Muscle of leg (tissue), 11 donors: ENCODE data around the gene HRCT1. TPM values are rescaled to one million over a fixed set of nuclear protein-coding genes. Genes with fewer than 3 reads are reported as not detected.
"Not testable (repeated sequence)": the region's sequence is repeated elsewhere in the genome, so short reads cannot be mapped to it uniquely, and the experiment has no call there.

ENCODE experiments used
- DNase-seq: peaks from one replicate; pipeline ENCODE4 v3.0.0; 2013
- H3K27ac ChIP-seq: one replicate; pipeline ENCODE4 v1.5.1; 2013; ENCODE audit warnings: mild to moderate bottlenecking, low read length, control low read depth
- H3K27me3 ChIP-seq: one replicate; pipeline ENCODE4 v1.6.1; 2013; ENCODE audit warnings: low read length; ENCODE audit not compliant: control insufficient read depth, insufficient read depth
- H3K36me3 ChIP-seq: one replicate; pipeline ENCODE4 v1.6.1; 2013; ENCODE audit warnings: low read length; ENCODE audit not compliant: control insufficient read depth, insufficient read depth
- H3K4me1 ChIP-seq: one replicate; pipeline ENCODE4 v1.6.1; 2013; ENCODE audit warnings: low read length; ENCODE audit not compliant: control insufficient read depth, insufficient read depth
- H3K4me3 ChIP-seq: one replicate; pipeline ENCODE4 v1.5.1; 2013; ENCODE audit warnings: low read length, control low read depth
- H3K9me3 ChIP-seq: replicated peaks from 2 replicates; pipeline ENCODE4 v1.6.1; 2013; ENCODE audit warnings: low read depth, low read length; ENCODE audit not compliant: control insufficient read depth
- WGBS: methylation state at CpG from one replicate; pipeline ENCODE4 v1.1.5; 2013; ENCODE audit warnings: missing lambda C conversion rate; ENCODE audit not compliant: insufficient coverage; 5-methylcytosine and 5-hydroxymethylcytosine counted together
- polyA plus RNA-seq, 8 donors: library from polyadenylated mRNA; unstranded; fragments of 120-200 nt; gene quantifications; one replicate each; pipeline versions ENCODE4 v1.2.1 to v1.2.3, GENCODE V29; 2013; ENCODE audit warnings: inconsistent platforms in 1 of 8, low replicate concordance in 1 of 8; ENCODE audit not compliant: insufficient read length in 8 of 8, insufficient read depth in 1 of 8
- total RNA-seq: library from RNA; stranded (reverse); fragments of 120-200 nt; gene quantifications from one replicate; pipeline ENCODE4 v1.2.4, GENCODE V29; 2013

The HRCT1 gene
- total and polyA plus RNA-seq, 9 donors: 0.82 to 1.9 (median 1.4) TPM

DNA sequence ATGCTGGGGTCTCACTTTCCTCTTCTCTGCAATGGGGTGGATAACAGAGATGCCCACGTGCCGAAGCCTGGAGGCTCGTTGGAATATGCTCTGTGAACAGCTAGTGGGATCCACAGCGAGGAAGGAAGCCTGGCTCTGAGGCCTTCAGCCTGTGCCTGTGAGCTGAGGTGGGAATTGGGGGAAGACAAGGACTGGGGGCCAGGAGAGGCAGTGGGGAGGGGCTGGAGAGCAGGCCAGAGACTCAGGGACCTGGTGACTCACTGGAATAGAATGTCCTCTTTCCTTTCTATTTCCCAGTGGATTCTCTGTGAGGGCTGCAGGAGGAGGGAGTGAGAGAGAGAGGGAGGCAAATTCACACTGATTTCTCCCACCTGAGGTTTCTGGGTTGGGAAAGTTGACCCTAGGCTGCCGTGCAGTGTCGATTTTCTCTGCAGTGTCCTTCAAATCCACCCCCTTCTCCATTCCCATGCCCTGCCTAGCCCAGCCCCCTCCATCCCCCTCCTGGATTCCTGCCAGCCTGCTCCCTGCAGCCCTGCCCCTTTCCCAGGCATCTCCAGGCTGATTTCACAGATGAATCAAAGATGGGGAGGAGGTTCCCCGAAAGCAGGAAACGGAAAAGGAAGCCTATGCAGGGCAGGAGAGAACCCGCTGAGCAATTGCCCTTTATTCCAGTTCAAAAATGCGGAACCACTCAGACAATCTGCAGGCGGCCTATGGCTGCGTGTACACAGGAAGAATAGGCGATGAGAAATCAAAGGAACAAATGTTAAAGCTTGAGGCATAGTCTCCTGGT lies 1.9 kb downstream of the HRCT1 start:
- DNase-seq: peak; percentile 97
- Histone ChIP-seq H3K27me3 (no peaks in the 10 kb centered on the region), H3K36me3 (no peaks in the 10 kb centered on the region), H3K9me3 (no peaks in the 10 kb centered on the region), H3K27ac (peak overlapping the region; percentile 95), H3K4me1 (peaks cover 74% of the 10 kb centered on the region), H3K4me3 (no peak overlapping the region)
- 20% methylated on average over 9 of the region's 13 CpGs for WGBS

DNA sequence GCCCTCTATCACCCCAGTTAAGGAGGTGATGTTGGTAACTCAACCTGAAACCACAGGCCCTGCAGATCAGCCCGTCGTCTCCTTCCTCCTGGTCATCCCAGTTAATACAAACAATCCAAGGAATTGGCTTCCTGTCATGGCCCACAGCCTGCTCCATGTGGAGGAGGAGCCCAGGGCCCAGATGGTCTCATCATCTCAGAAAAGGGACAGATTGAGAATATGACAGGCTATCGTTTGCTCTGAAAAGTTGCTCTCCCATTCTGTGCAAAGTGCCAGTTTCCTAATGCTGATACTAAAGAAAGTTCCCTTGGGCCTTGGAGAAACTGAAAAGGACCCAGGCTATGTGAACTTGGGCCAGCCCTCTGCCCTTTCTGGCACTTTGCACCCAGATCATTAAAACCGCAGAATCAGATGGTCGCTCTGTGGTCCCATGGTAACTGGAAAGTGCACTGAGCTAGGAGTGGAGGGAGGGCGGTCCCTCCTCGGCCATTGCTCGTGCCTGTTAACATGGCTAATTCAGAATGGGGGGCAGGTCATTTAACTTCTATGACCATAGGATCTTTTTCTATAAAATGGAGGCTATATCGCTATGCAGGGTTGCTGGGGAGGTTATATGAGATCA lies 2.6 kb downstream of the HRCT1 start:
- 56% methylated on average over 6 of the region's 9 CpGs for WGBS
- peaks cover 69% of the 10 kb centered on the region for H3K4me1 ChIP-seq
- H3K4me3 ChIP-seq: no peak overlapping the region
- no peaks in the 10 kb centered on the region for H3K36me3 ChIP-seq
- H3K27ac ChIP-seq: peak overlapping the region; percentile 95
- H3K9me3 ChIP-seq: no peaks in the 10 kb centered on the region
- peak; percentile 87 for DNase-seq
- H3K27me3 ChIP-seq: no peaks in the 10 kb centered on the region

DNA sequence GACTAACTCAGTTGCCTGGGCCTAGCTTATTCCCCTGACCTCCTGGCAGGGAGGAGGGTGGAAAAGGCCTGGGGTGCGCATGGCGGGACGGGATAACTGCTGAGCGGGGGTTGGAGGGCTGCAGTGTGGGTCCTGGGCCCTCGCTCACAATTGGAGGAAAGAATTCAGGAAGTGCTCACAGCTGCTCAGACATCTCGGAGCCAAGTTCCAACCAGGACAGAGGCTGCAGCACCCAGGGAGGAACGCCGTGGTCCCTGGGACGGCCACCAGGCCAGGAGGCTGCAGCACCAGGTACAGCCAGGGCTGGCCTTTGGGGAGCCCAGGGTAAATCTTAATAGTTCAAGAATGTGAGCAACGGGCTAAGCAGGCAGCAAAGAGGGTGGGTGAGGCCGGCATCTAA lies 3.3 kb downstream of the HRCT1 start, which contains the start of gene SPAAR:
Gene SPAAR, plus strand, starts transcription at position 217 of the 400 bp plus-strand sequence. CDS start 974 bp downstream, outside the sequence.
- DNase-seq: no peak
- Histone ChIP-seq H3K9me3 (no peaks in the 10 kb centered on the region), H3K4me3 (peak within 1 kb of the TSS; percentile 5), H3K4me1 (peaks cover 64% of the 10 kb centered on the region), H3K27ac (peak within 1 kb of the TSS; percentile 95), H3K27me3 (no peaks in the 10 kb centered on the region), H3K36me3 (no peaks in the 10 kb centered on the region)
- 60% methylated on average over 10 of the region's 11 CpGs for WGBS

DNA sequence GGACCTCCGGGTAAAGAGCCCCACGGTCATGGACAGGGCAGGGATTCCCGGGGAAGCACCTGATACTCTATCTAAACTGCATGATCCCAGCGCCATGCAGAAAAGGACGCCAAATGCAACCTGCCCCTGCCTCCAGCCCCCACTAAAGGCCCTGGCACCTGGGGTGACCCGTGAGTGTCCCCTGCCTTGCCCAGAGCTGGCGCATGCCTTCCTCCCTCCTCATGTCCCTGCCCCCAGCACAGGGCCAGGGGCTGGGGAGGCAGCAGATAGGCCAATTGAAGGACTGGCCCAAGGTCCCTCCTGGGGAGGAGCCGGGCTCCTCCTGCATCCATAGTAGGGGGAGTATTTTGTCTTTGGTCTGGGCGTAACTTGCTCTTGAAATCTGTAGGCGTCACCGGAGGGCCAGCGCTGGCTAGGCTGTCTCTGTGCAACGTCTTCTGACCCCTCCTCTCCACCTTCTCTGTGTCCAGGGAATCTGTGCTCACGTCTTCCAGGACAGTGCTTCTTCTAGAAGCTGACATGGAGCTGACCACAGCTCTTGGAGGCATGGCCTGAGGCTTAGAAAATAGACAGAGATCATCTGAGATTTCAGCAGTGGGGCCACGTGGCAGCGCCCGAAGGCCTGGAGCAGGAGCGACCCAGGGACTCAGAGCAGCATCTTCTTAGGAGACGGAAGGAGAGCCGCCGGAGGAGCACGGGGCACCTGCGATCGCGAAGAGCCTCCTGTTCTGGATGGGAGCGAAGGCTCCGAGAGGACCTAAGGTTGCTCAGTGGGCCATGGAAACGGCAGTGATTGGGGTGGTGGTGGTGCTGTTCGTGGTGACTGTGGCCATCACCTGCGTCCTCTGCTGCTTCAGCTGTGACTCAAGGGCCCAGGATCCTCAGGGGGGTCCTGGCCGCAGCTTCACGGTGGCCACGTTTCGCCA lies 3.9 kb downstream of the HRCT1 start:
- 82% methylated on average over 24 of the region's 34 CpGs for WGBS
- peaks cover 61% of the 10 kb centered on the region for H3K4me1 ChIP-seq
- DNase-seq: peak; percentile 53
- H3K9me3 ChIP-seq: no peaks in the 10 kb centered on the region
- H3K27ac ChIP-seq: peak overlapping the region; percentile 95
- H3K4me3 ChIP-seq: peak overlapping the region; percentile 5
- no peaks in the 10 kb centered on the region for H3K36me3 ChIP-seq
- H3K27me3 ChIP-seq: no peaks in the 10 kb centered on the region

DNA sequence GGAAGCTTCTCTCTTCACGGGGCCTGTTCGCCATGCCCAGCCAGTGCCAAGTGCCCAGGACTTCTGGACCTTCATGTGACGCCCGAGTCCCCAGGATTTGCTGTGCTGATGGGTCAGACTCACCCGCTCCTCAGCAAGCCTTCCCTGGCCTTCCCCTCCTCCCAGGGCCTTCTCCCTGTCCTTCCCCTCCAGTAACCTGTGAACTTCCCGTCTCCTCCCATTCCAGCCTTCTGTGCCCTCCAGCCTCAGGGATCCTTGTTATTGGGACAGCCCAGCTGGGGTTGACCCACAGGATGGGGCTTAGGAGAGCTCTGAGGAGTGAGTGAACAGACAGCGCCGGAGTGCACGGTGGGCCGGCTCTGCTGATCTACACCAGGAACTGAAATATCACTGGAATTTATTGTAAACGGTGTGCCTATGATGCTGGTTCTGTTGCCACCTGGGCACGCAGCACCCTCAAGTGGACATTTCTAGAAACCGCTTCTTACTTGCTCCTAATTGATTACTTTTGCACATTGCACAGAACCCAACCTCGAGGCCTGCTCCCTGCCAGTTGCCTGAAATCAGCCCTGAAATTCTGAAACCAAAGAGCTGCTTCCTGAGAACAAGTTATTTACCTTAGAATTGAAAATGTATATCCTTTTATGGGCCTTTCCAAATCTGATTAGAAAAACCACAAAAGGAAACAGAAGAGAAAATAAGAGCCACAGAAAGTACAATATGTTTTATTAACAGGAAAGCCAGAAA lies 4.8 kb downstream of the HRCT1 start:
- H3K4me3 ChIP-seq: no peak overlapping the region
- H3K27ac ChIP-seq: peak overlapping the region; percentile 95
- WGBS: 71% methylated on average over 12 of the region's 14 CpGs
- H3K9me3 ChIP-seq: no peaks in the 10 kb centered on the region
- peak; percentile 33 for DNase-seq
- H3K4me1 ChIP-seq: peaks cover 57% of the 10 kb centered on the region
- H3K36me3 ChIP-seq: no peaks in the 10 kb centered on the region
- no peaks in the 10 kb centered on the region for H3K27me3 ChIP-seq

DNA sequence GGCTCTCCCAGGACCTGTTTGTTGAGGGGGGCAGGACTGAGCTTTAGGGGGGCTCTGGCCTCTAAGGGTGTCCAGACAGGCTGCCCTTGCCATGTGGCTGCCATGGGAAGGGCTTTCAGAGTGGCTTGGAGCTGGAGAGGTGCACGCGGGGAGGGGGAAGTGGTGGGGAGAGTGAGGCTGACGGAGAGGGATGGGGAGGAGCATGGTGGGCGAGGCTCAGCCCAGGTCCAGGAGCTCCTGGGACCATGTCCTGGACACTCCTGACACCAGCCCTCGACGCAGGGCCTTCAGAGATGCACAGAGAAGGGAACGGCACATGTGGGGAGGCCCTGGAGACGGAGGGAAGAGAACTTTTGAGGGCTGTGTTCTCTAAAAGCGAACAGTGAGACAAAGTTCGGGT lies 5.7 kb downstream of the HRCT1 start:
- no peak for DNase-seq
- no peaks in the 10 kb centered on the region for H3K27me3 ChIP-seq
- WGBS: 69% methylated on average over 9 of the region's 10 CpGs
- H3K4me1 ChIP-seq: peaks cover 48% of the 10 kb centered on the region
- no peaks in the 10 kb centered on the region for H3K36me3 ChIP-seq
- no peak overlapping the region for H3K4me3 ChIP-seq
- H3K27ac ChIP-seq: peak overlapping the region; percentile 55
- H3K9me3 ChIP-seq: no peaks in the 10 kb centered on the region

DNA sequence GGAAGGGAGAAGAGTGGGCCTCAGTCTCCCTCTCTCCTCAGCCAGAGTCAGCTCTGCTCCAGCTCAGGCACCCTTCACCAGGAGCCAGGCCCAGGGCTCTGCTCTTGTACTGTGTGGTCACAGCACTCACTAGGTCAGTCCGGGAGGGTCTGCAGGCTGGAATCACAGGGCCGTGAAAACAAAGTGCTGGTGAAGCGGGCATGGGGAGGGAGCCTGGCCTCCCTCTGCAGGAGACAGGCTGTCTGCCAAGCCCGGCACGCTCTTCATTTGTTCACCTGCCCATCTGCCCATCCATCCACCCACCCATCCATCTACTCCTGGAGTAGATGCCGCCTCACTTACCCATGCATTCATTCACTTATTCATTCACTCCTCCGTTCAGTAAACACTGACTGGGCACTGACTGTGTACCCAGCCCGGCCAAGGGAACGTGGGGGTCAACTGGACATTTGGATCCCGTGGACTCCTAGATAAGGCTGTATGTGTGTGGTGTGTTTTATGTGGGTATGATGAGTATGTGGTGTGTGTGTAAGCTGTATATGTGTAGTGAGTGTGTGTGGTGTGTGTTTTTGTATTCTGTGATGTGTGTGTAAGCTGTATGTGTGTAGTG lies 6.9 kb downstream of the HRCT1 start:
- no peak for DNase-seq
- no peak overlapping the region for H3K4me3 ChIP-seq
- peaks cover 44% of the 10 kb centered on the region for H3K4me1 ChIP-seq
- no peaks in the 10 kb centered on the region for H3K27me3 ChIP-seq
- no peaks in the 10 kb centered on the region for H3K36me3 ChIP-seq
- WGBS: 83% methylated on average over 7 of the region's 10 CpGs
- no peak overlapping the region for H3K27ac ChIP-seq
- H3K9me3 ChIP-seq: no peaks in the 10 kb centered on the region

DNA sequence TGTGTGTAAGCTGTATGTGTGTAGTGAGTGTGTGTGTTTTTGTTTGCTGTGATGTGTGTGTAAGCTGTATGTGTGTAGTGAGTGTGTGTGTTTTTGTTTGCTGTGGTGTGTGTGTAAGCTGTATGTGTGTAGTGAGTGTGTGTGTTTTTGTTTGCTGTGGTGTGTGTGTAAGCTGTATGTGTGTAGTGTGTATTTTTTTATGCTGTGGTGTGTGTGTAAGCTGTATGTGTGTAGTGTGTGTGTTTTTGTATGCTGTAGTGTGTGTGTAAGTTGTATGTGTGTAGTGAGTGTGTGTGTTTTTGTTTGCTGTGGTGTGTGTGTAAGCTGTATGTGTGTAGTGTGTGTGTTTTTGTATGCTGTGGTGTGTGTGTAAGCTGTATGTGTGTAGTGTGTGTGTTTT lies 7.4 kb downstream of the HRCT1 start:
- H3K27me3 ChIP-seq, H3K4me3 ChIP-seq, DNase-seq, H3K9me3 ChIP-seq, H3K36me3 ChIP-seq, H3K27ac ChIP-seq: not testable (repeated sequence)
- peaks cover 41% of the 10 kb centered on the region for H3K4me1 ChIP-seq

DNA sequence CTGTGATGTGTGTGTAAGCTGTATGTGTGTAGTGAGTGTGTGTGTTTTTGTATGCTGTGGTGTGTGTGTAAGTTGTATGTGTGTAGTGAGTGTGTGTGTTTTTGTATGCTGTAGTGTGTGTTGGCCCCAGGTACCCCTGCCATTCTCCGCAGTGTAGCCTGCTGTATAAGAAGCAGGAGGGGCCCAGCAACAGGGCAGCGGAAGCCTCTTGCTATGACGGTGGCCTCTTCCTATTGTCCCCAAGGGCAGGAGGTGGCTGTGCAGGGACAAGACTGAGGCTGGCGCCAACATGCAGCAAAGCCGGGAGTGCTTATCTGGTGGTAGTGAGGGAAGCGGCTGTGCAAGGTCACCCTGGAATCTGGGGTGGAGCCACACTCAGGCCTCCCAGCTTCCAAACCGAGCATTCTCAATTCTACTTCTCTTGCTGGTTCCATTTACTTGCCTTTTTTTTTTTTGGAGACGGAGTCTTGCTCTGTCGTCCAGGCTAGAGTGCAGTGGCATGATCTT lies 8.4 kb downstream of the HRCT1 start:
- peak overlapping the region; percentile 65 for H3K27ac ChIP-seq

More for the DNA sequence above, 8.4 kb downstream of the HRCT1 start:
- peak; percentile 69 for DNase-seq
- H3K4me1 ChIP-seq: peaks cover 32% of the 10 kb centered on the region
- no peaks in the 10 kb centered on the region for H3K36me3 ChIP-seq
- no peaks in the 10 kb centered on the region for H3K9me3 ChIP-seq
- 43% methylated on average over 1 of the region's 9 CpGs for WGBS
- no peak overlapping the region for H3K4me3 ChIP-seq
- no peaks in the 10 kb centered on the region for H3K27me3 ChIP-seq
